Measurements from ENCODE around the gene WFIKKN2.

The WFIKKN2 gene

DNA sequence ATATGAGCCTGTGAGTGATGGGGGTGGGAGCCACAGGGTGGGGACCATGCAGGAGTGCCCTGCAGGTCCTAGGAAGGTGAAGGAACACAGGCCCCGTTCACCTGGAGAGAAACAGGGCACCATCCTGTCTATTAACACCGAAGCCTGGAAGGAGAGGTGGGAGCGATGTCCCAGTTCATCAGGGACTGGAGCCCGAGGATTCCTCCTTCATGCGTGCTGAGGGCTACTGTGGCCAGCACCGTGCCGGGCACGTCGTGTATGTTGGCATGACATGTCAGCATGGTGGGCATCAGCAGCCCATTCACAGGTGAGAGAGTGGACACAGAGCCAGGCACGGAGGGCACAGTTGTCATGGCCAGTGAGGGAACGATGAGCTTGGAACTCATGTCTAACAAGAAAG, 1.4 kb downstream of the WFIKKN2 start:
- no peak for DNase-seq (ENCODE audit: low read depth)

DNA sequence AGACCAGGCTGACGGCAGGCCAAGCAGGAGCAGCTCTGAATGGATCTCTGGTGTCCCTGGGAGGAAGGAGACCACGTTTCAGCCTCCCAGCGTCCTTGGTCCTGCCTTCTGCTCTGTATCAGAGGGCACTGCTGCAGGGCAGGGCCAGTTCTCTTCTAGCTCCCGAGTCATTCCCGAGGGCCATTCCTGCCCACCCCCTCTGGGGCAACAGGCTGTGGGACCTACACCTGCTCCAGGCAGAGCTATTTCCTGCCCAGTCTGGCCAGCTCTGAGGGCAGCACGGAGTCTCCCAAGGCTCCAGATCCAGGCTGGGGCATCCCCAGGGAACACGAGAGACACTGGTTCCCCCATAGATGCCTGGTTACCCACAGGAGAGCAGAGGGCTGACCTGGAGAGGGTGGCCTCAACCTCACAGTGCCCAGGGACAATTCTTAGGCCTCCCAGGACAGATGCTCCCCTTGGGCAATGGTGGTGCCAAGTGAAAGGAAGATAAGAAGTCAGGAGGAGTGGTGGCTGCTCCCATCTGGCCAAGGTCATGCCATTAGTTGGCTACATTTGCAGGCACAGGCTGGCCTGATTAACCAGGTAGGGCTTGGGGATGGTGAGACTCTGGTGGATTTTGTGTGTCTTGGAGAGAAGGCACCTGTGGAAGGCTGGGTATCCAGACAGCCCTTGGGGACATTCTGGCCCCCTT, 2.0 kb downstream of the WFIKKN2 start:
- DNase-seq (ENCODE audit: low read depth) = no peak

DNA sequence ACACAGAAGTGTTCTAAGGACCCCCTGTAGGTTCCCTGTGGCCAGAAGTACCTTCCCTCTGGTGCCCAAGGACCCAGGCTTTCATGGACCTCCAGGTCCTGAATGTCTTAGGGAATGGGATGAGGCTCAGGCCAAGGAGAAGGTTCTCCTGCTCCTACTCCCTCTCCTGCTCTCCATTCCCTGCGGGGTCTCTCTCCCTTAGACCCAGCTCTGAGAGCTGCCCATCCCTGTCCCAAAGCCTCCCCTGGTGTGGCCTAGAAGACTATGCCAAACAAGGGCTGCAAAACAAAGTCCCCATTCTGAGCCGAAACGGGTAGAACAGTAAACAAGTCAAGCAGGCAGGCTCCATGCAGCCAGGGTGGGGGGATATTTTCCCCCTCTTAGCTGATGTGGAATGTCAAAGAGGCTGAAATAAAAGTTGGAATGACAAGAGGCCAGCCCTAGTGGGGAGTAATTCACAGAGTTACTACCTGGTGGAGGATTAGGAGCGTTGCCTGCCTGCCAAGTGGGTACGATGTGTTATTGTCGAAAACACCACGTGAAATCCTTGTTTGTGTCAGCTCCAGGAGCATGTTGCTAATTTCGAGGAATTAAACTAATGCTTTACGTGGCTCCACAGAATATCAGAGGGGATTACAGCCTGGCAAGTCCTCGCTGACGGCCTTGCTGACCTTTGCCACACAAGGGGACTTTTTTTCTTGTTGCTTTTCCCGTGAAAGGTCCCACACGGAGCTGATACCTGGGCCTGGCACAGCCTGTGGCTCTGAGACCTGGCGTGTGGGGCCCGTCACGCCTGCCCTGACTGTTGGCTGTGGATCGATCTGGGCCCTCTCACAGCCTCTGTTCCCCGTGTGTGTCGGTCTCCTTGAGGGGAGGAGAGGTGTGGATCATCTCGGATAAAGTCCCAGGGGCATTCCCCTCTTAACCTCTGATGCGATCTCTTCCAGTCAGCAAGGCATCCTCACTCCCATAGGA, 2.9 kb downstream of the WFIKKN2 start:
- no peak for DNase-seq (ENCODE audit: low read depth)

DNA sequence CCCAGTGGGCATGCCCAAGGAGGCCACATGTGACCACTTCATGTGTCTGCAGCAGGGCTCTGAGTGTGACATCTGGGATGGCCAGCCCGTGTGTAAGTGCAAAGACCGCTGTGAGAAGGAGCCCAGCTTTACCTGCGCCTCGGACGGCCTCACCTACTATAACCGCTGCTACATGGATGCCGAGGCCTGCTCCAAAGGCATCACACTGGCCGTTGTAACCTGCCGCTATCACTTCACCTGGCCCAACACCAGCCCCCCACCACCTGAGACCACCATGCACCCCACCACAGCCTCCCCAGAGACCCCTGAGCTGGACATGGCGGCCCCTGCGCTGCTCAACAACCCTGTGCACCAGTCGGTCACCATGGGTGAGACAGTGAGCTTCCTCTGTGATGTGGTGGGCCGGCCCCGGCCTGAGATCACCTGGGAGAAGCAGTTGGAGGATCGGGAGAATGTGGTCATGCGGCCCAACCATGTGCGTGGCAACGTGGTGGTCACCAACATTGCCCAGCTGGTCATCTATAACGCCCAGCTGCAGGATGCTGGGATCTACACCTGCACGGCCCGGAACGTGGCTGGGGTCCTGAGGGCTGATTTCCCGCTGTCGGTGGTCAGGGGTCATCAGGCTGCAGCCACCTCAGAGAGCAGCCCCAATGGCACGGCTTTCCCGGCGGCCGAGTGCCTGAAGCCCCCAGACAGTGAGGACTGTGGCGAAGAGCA, 4.4 kb downstream of the WFIKKN2 start:
- no peak for DNase-seq (ENCODE audit: low read depth)

DNA sequence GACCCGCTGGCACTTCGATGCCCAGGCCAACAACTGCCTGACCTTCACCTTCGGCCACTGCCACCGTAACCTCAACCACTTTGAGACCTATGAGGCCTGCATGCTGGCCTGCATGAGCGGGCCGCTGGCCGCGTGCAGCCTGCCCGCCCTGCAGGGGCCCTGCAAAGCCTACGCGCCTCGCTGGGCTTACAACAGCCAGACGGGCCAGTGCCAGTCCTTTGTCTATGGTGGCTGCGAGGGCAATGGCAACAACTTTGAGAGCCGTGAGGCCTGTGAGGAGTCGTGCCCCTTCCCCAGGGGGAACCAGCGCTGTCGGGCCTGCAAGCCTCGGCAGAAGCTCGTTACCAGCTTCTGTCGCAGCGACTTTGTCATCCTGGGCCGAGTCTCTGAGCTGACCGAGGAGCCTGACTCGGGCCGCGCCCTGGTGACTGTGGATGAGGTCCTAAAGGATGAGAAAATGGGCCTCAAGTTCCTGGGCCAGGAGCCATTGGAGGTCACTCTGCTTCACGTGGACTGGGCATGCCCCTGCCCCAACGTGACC, 5.0 kb downstream of the WFIKKN2 start:
- DNase-seq (ENCODE audit: low read depth) = no peak

DNA sequence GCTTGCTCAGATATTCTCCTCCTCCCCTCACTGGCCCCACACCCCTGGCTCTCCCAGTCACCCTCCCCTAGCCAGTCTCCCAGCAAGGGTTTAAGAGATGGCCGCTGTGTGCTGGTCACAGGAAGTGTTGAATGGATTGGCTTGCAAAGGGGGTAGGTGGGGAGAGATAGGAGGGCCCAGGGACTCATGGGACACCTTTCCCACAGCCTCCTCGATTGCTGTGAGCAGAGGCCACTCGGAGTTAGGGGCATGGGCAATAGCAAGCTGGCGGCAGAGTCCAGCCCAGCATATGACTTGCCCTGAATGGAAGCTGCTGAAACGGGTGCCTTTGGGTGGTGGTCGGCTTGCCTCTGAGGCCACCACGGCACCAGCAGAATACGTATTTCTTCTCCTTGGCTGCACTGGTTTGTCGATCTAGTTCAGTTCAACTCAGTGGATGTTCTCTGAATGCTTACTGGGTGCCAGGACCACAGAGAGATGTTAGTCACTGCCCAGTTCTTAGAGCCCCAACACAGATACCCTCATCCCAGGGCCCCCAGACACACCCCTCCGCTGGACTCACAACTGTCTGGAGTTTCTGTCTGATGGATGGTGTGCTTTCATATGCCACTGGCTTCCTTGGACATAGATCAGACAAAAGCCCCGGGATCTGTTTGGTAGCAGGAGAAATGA, 6.0 kb downstream of the WFIKKN2 start:
- DNase-seq (ENCODE audit: low read depth) = no peak

DNA sequence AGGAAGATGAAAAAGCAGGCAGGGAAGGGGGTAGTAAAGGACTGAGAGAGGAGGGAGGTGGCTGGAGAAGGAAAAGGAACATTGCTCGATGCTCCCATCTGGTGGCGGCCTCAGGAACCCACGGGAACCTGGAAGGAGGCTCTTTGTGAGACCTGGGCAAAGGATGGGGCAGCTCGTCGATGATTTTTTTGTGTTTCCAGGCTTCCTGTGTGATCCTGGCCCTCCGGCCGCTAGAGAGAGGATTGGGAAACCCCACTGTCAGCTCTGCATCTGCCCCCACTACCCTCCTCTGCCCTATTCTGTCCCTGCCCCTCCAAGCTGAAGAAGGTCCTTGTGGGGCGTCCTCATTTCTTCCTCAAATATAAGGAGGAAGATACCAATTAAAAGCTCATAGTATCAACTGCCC, 6.6 kb downstream of the WFIKKN2 start:
- DNase-seq (ENCODE audit: low read depth) = no peak

DNA sequence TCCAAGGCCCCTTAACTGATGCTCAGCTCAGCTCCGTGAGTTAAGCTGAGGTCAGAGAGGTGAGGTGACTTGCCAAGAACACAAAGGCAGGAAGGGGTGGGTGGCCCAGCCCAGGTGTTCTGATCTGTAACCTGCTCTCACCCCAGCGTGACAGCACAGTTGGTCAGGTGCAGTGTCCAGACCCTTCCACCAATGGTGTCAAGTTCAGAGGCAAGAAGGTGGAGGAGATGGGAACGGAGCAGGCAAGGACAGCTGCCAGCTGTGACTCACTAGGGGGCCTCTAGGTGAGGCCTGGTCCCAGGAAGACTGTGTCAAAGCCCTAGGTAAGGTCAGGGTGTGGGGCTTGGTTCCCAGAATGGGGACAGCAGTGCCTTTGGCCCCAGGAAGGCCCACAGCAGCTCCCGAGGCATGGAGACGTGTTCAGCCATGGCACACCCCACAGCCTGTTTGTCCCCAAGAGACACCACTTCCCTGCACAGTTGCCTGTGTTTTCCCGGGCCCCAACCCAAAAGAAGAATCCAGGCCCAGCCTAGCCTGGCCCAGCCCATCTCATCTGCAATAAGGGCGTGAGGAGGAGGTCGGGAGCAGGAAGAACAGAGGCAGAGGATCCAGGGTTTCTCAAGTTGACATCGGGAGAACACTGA, 7.2 kb downstream of the WFIKKN2 start:
- no peak for DNase-seq (ENCODE audit: low read depth)

DNA sequence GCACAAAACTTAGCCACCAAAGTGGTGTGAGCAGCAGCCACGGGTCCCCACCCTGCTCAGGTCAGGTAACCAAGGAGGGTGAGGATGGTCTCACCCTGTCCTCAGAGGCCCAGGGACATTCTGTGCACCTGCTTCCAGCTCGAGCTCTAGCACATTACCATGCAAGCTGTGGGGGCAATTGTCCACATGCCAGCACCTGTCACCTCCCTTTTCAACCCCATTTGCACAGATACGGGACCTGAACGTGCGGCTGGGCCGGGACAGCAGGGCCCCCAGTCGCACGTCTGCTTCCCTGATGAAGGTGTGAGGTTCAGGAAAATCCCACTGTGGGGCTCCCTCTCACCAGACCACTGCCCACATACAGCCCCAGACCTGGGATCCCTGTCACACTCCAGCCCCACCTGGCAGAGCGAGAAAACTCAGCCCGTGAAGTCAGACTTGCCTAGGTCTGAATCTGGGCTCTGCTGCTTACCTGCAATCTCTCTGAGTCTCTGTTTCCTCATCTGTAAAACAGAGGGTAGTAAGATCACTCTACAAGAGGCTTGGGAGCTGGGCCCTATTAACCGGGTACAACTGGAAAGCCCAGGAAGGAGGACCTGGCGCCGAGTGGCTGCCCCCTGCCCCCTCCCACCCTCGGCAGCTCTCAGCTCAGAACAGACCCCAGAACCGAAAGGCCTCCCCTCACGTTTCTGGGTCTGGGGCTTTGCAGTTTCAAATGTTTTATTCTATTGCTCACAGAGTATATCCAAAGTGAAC, 7.9 kb downstream of the WFIKKN2 start:
- DNase-seq (ENCODE audit: low read depth) = no peak

DNA sequence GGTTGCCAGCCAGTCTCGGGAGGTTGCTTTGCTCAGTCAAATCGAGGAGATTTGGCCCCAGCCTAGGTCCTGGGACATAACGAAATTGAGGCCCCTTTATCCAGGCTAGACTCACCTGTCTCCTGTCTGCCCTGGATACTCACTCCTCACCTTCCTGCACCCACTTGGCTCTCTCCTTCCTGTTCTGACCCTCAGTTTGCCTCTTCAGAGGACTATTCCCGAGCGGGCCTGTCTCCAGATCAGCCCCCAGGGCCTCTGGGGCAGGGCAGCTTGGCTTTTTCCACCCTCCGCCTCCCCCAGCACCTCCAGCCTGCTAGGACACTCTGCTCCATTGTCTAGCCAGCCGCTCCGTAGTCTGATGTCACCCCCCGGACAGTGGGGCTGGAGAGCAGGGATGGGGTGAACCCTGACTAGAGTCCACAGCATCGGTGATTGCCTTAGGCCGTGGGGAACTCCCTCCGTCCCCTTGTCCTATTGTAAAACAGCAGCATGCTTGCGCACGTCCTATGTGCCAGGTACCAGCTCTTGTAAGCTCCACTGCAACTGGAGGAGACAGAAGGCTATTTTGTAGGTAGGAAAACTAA, 8.8 kb downstream of the WFIKKN2 start:
- DNase-seq (ENCODE audit: low read depth) = no peak

DNA sequence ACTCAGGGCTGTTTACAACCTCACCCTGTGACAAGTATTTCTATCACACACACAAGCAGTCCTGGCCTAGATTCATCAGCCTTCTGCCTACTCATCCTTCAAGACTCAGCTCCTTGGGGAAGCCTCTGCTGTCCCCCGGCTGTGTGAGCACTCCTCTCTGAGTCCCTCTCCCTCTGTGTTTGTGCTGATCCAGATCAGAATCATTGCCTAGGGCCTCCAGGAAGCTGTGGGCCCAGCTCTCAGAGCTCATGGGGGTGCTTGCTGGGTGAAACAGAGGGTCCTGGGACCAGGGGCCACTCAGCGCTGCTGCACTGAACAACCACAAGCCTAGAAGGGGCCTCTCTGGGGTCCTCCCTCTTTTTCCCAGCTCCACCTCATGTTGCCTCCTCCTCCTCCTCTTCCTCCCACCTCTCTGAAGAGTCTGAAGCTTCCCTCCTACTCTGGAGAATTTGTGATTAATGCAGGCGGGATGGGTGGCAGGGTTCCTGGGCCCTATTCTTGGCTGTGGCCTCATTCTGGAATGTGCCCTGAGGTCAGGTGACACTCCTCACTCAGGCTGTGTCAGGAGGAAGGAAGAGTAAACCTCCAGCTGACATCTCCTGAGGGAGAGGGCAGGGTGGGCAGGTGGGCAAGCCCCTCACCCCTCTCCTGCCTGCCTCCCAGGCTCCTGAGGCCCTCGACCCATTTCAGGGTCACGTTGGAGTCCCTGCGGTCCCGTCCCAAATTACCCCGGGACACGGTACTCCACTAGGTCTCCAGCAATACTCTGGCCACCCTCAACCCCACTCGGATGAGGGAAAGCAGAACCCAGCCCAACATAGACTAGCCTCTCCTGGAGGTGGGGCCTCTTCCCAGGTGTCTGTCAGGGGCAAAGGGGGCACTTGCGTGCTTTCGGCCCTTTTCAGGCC, 10.1 kb downstream of the WFIKKN2 start:
- no peak for DNase-seq (ENCODE audit: low read depth)

DNA sequence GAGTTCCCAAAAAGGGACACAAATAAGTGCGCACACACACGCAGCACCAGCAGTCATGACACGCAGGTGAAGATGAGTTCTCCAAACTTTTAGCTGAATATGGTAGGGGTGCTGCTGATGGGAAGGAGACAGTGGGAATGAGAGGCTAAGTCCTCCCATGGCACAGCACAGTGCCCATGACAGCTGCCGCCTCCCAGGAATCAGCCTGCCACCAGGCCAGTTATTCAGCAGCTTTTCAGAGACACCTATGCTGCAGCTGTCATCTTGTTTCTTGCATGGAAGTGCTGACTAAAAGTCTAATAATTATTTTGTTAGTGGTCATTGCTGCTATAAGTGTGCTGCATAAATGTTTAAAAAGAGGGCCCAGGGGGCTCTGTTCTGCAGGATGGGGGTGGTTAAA, 12.2 kb downstream of the WFIKKN2 start:
- DNase-seq (ENCODE audit: low read depth) = no peak

DNA sequence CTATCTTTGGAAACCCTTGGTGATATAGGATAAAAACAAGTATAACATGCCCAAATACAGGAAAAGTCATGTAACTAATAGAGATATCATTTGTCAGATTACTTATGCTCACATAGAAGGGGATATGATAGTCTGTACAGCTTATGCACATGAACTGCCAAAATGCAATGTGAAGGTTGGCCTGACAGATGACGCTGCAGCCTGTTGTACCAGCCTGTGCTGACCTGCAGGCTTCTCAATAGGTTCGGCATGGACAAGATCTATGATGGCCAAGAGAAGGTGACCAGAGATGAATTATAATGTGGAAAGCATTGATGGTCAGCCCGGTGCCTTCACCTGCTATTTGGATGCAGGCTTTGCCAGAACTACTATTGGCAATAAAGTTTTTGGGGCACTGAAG, 12.7 kb downstream of the WFIKKN2 start:
- DNase-seq (ENCODE audit: low read depth) = no peak

DNA sequence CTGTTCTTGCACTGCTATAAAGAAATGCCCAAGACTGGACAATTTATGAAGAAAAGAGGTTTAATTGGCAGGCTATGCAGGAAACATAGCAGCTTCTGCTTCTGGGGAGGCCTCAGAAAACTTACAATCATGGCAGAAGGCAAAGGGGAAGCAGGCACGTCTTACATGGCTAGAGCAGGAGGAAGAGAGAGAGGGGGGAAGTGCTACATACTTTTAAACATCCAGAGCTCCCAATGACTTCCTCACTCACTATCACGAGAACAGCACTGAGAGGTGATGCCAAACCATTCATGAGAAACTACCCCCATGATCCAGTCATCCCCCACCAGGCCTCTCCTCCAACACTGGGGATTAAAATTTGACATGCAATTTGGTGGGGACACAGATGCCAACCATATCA, 13.3 kb downstream of the WFIKKN2 start:
- no peak for DNase-seq (ENCODE audit: low read depth)

DNA sequence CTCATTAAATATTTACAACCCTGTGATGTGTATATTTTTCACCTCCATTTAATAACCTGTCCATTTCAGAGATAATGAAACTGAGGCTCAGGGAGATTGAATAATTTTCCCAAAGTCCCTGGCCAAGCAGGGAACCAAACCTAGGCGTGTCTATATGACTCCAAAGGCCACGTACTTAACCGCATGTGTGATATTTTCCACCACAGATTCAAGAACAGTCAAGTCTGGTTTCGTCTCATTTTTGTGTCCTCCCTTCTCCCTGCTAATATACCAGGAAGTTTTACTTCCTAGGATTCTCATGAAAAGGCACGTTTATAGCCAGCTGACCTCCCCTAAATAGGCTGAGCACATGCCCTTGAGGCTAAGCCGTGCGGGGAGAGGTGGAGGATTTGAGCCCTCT, 15.3 kb downstream of the WFIKKN2 start:
- no peak for DNase-seq (ENCODE audit: low read depth)

DNA sequence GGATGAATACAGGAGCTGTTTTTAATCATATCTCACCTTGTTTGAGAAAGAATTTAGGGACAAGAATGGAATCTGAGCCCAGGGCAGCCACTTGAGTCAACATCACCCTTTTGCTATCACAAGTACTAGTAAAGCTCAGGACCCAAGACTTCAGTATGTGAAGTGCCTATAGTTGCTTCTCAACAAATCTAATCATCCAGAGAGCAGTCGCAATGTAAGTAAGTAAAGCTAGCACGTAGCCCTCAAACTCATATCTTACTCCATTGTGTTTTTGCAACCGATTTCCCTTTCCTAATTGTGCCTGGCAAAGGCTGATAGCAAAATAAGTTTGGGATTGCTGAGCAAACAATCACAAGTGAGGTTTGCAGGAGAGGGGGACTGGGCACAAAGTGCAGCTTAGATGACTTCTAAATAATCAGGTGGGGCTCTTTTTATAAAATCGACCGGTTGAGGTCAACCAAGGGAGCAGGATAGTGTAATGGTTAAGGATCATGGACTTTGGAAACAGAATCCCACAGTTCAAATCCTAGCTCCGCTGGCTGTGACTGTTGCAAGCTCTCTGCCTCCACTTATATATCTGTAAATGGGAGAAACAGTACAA, 17.7 kb downstream of the WFIKKN2 start:
- DNase-seq (ENCODE audit: low read depth) = no peak

DNA sequence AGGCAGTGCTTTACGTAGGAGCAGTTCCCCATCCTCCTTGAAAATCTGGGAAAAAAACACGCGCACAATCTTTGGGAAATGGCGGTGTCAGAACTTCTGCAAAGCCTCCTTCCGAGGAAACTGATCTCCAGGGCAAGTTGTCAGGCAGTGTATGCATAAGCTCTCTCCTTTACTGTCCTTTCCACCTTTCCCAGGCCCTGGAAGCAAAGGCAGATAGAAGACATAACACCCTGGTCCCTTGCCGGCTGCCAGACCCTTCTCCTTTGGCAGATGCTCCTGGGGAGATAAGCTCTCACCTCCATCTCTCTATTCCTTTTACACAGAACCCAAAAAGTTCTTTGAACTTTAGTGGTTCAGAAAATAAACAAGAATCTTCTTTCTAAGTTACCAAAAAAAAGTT, 18.4 kb downstream of the WFIKKN2 start:
- DNase-seq (ENCODE audit: low read depth) = no peak

DNA sequence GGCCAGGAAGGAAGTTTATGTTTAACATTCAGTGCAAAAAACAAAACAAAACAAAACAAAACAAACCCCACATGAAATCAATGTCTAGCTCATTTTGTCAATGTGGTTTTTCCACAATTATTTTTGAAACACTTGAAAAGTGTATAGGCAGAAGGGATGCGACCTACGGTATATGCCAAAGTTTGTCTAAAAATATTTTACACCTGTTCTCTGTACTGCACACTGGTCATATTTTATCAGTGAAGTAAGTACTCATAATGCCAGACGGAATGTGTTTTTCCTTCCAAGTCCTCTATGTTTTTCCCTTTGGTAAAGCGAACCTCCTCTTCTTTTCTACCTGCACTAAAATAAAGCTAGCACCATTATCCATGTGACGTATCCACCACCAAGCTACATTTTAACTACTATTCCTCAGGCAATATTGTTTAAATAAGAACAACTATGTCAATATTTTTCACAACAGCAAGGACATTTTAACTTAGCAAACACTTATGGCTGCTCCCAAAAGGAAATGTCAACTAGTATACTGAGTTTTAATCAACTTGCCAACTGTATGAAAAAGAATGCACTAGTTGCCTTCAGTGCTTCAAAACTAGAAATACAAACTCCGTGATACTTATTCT, 20.4 kb downstream of the WFIKKN2 start:
- no peak for DNase-seq (ENCODE audit: low read depth)

All from GM04504 (cell line).